Neural progenitor cell (in vitro differentiated cells): ENCODE data around the gene KRT82.

ENCODE experiments used
- EZH2 ChIP-seq: fragments of 200-600 bp; sonication (generic); IDR thresholded peaks from 2 replicates; pipeline ENCODE4 v1.6.1; 2017; ENCODE audit warnings: antibody characterized with exemption, mild to moderate bottlenecking, moderate library complexity
- EZH2phosphoT487 ChIP-seq: fragments of 200-600 bp; sonication (generic); IDR thresholded peaks from 2 replicates; pipeline ENCODE4 v1.6.1; 2017; ENCODE audit warnings: antibody characterized with exemption
- TF ChIP-seq, protein P1 (sequence below): fragments of 200-600 bp; sonication (generic); IDR thresholded peaks from 2 replicates; pipeline ENCODE4 v1.5.1; 2017; ENCODE audit warnings: antibody characterized with exemption, mild to moderate bottlenecking

DNA sequence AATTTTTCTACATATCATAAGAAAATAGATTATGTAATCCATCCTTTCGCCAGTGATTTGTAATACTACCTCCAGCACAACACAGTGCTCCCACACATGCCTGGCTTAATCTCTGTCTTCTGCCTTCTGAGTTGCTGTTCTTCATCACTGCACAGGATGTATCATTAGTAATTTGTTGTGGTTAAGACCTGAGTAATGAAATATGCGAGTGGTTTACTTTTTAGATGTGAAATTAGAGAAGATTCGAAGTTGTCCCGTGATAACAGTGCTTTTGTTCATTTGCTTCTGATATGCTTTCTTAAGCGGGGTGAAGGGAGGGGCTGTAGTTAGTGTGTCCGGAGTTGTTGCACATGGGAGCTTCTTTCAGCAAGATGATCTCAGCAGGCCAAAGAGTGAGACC is 56.9 kb downstream of the KRT82 start:
- no peak for TF ChIP-seq EZH2
- TF ChIP-seq, protein P1, sequence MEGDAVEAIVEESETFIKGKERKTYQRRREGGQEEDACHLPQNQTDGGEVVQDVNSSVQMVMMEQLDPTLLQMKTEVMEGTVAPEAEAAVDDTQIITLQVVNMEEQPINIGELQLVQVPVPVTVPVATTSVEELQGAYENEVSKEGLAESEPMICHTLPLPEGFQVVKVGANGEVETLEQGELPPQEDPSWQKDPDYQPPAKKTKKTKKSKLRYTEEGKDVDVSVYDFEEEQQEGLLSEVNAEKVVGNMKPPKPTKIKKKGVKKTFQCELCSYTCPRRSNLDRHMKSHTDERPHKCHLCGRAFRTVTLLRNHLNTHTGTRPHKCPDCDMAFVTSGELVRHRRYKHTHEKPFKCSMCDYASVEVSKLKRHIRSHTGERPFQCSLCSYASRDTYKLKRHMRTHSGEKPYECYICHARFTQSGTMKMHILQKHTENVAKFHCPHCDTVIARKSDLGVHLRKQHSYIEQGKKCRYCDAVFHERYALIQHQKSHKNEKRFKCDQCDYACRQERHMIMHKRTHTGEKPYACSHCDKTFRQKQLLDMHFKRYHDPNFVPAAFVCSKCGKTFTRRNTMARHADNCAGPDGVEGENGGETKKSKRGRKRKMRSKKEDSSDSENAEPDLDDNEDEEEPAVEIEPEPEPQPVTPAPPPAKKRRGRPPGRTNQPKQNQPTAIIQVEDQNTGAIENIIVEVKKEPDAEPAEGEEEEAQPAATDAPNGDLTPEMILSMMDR: no peak
- no peak for TF ChIP-seq EZH2phosphoT487
